HG03025 (cell line): Measurements from ENCODE around the gene LCP1.
"Not testable (repeated sequence)": the region's sequence is repeated elsewhere in the genome, so short reads cannot be mapped to it uniquely, and the experiment has no call there.

ENCODE experiments used
- ATAC-seq: cut with Tn5 transposase; IDR thresholded peaks from one replicate; pipeline ENCODE4 v1.9.1; 2021; ENCODE audit warnings: mild to moderate bottlenecking, moderate library complexity; ENCODE audit not compliant: unreplicated experiment, low FRiP score

The LCP1 gene

GRCh38 chr13:46181840-46182490, at the start of gene LCP1:
TSS of gene LCP1 (minus strand) at chr13:46182177. CDS start at chr13:46159662, 22,515 bp downstream.
- ATAC-seq = peak; percentile 53

- ATAC-seq = no peak
Observed at GRCh38 chr13:46229251-46229650, 47.3 kb upstream of the LCP1 start.

GRCh38 chr13:46220234-46220633, 38.3 kb upstream of the LCP1 start:
- not testable (repeated sequence) for ATAC-seq

DNA sequence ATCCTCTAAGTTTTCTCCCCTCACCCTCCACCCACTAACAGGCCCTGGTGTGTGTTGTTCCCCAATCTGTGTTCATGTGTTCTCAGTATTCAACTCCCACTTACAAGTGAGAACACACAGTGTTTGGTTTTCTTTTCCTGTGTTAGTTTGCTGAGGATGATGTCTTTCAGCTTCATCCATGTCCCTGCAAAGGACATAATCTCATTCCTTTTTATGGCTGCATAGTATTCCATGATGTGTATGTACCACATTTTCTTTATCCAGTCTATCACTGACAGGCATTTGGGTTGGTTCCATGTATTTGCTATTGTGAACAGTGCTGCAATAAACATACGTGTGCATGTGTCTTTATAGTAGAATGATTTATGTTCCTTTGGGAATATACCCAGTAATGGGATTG, 32.8 kb upstream of the LCP1 start:
- not testable (repeated sequence) for ATAC-seq

DNA sequence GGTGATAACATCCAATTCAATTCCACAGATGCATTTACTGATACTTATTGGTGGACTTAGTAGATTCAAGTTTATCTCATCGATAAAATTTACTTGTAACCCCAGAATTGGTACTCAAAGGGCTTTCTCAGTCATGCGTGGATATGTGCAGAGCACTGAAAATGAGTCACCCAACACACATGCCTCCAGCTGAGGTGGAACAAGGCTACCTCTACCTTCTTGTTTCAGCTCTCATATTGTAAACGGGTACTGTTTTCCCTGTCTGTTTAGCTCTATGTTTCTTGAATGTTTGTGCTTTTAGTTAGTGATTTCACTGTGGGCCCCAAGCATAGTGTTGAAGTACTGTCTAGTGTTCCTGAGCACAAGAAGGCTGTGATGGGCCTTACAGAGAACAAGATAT, 31.3 kb upstream of the LCP1 start:
- ATAC-seq = no peak

- peak; percentile 85 for ATAC-seq
Observed at GRCh38 chr13:46211483-46212351, 29.7 kb upstream of the LCP1 start, which contains the start of gene LRRC63. TSS of gene LRRC63 (plus strand) at chr13:46211928. CDS start at chr13:46213035, 1,107 bp downstream.

GRCh38 chr13:46211116-46211482, 29.1 kb upstream of the LCP1 start:
- ATAC-seq = peak; percentile 17

DNA sequence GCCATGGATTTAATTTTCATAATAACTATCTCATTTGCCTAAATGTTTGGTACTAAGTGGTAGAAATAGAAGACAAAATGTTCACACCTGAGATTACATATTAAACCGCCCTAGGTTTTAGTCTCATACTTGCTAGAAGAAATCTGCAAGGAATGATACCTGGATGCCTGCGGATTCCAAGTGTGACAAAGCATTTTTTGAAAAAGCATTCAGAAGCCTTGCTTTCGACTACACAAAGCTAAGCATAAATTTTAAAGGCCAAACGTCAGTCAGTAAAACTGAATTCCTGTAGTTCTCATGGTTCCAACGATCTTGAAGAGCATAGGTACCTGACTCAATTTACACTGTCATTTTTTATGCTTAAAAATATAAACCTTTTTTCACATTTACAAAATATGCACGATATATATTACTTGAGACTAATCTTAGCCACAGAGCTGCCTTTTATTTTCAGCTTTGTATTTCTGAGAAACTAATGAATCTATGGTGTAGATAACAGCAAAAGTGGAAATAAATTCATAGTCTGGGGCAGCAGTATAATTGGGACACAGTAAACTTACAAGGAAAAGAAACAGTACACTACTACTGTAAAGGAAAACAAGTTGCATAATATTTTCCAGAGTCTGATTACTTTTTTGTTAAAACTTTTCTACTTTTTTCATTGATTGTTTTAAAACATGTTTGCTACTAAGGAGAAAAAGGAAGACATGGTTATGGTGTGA, 28.5 kb upstream of the LCP1 start:
- no peak for ATAC-seq

- ATAC-seq = no peak
Observed at GRCh38 chr13:46207828-46208227, 25.9 kb upstream of the LCP1 start.

GRCh38 chr13:46206143-46206542, 24.2 kb upstream of the LCP1 start:
- ATAC-seq = no peak

DNA sequence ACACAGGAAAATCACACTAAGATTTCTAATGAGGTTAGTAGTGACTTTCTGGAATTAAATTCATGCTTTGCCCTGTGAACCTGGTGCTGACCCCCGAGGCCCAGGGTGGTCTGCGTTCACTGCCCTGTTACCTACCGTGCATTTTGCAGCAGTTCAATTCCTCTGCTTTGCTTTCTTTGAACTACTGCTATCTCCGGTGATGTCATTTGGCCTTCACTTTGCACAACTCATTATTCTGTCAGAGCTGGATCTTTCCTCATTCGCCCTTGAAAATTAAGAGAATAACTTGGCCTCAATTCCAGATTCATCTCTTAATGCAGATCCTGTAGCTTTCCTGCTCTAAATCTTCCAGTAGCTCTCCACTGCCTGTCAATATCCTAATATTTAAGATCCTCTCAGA, 21.0 kb upstream of the LCP1 start:
- no peak for ATAC-seq

DNA sequence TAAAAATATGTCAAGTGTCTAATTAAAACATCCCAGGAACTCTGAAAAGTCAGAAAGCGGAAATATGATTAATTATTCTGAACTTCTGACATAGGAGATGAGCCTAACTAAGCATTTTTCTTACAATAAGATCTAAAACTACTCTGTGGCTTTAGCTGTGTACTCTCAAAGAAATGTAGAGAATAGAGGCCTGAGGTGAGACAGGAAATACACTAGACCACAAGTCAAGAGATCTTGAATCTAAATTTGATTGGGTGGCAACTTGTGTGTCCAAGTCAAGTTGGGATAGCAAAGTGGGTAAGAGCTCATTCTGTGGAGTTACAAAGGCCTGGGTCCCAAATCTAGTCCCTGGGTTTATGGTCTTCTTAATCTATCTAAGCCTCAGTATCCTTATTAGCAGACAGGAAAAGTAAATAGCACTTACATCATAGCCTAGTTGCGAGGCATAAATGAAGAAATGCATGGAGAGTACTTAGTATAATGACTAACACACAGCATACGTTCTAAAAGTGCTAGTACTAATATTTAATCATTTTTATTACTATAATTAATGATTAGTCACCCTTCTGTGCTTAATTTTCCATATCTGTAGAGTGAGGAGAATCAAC, 20.3 kb upstream of the LCP1 start:
- ATAC-seq = no peak

DNA sequence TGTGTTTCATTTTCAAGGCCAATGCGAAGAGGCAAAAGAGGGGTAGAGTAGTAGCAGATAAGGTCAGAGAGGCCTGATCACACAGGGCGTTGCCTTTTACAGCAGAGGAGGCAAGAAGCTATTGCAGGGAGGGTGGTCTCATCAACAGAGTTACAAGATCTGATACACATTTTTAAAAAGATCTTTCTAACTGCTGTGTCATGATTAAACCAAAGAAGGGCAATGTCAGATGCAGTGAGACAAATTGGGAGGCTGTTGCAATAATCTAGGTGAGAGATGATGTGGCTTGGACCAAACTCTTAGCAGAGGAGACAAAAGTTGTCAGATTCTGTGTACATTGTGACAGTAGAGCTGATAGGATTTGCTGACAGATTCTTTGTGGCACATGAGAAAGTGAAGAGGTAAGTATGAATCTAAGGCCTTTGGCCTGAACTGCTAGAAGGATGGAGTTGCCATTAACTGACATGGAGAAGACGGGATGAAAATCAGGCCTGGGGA, 16.8 kb upstream of the LCP1 start:
- ATAC-seq = no peak

GRCh38 chr13:46197299-46198048, 15.5 kb upstream of the LCP1 start:
- ATAC-seq = no peak

- no peak for ATAC-seq
Observed at GRCh38 chr13:46195016-46195415, 13.0 kb upstream of the LCP1 start.

GRCh38 chr13:46192412-46192811, 10.4 kb upstream of the LCP1 start:
- no peak for ATAC-seq

DNA sequence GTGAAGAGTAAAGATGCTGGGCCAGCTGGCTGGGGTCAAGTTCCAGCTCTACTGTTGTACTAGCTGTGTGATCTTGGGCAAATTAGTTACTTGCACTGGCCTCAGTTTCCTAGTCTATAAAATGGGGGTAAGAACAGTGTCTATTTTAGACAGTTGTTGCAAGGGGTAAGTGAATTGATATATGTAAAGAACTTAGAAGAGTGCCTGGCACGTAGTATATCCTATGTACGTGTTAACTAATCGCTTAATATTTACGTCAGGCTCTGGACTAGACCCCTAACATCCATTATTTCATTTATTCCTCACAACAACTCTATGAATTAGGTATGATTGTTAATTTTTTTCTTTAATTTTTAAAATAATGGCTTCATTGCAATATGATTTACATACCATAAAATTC, 3.7 kb upstream of the LCP1 start:
- no peak for ATAC-seq

DNA sequence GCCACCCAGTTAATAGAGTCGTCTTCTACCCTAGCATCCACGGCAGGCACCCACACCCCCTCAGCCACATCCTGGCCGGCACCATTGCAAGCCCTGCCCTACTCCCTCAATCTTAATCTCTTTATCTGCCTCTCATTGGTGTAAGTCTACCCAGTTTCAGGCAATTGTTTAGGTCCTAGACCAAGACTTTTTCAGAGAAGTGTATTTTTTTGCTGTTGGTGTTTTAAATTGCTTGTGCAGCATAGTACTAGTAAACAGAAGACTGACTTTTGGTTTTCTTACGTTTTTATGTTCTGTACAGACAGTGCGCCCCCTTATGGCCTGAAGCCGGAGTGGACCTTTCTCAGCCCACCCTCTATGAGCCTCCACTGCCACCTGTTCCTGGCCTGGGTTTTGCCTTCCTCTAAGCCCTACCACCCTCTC, 2.3 kb upstream of the LCP1 start:
- ATAC-seq = peak; percentile 43

GRCh38 chr13:46183018-46183946, 1.3 kb upstream of the LCP1 start:
- no peak for ATAC-seq
